Stomach (tissue), 9 donors: ENCODE results near the gene MALRD1. TPM values are rescaled to one million over a fixed set of nuclear protein-coding genes. Genes with fewer than 3 reads are reported as not detected.

Source experiments
- DNase-seq, 2 donors: peaks; one replicate each; pipeline versions ENCODE4 v3.0.0 to v3.0.0-alpha.2; 2013 to 2019
- H3K27ac ChIP-seq, 5 donors: fragments of 200-600 bp in 4 of 5; sonication (generic) in 4 of 5; one replicate each; pipeline ENCODE4 v1.5.1; 2013 to 2019; ENCODE audit warnings: mild to moderate bottlenecking in 1 of 5, moderate library complexity in 1 of 5
- H3K27me3 ChIP-seq, 3 donors: fragments of 200-600 bp; sonication (generic); one replicate each; pipeline ENCODE4 v1.5.1; 2017 to 2019; ENCODE audit warnings: mixed run types in 1 of 3
- H3K36me3 ChIP-seq, 4 donors: fragments of 200-600 bp; sonication (generic); 1 replicate in 3 of 4; 2 replicates in 1 of 4; pipeline ENCODE4 v1.5.1; 2016 to 2019
- H3K4me1 ChIP-seq, 4 donors: fragments of 200-600 bp; sonication (generic); one replicate each; pipeline ENCODE4 v1.5.1; 2016 to 2019
- H3K4me3 ChIP-seq, 4 donors: fragments of 200-600 bp; sonication (generic) in 3 of 4; one replicate each; pipeline ENCODE4 v1.5.1; 2016 to 2019; ENCODE audit warnings: mild to moderate bottlenecking in 1 of 4
- H3K9me3 ChIP-seq, 4 donors: fragments of 200-600 bp; sonication (generic); one replicate each; pipeline ENCODE4 v1.5.1; 2016 to 2019
- EP300 ChIP-seq: sonication (generic); formaldehyde crosslinking; IDR thresholded peaks from one replicate; pipeline ENCODE4 v1.6.1; 2017; ENCODE audit warnings: antibody characterized with exemption
- POLR2A ChIP-seq, 4 donors: fragments of 450-650 bp; IDR thresholded peaks; one replicate each; pipeline ENCODE4 v1.6.1; 2016; ENCODE audit warnings: antibody characterized with exemption in 4 of 4, control low read depth in 2 of 4, mild to moderate bottlenecking in 1 of 4, moderate library complexity in 1 of 4
- POLR2AphosphoS5 ChIP-seq, 3 donors: sonication (generic); formaldehyde crosslinking; IDR thresholded peaks; one replicate each; pipeline ENCODE4 v1.6.1; 2016; ENCODE audit warnings: antibody characterized with exemption in 3 of 3
- WGBS, 5 donors: extraction: QIAGEN DNeasy Blood & Tissue Kit in 3 of 5; methylation state at CpG; one replicate each; pipeline versions ENCODE4 v1.1.5 to v1.1.7; 2013 to 2018; 5-methylcytosine and 5-hydroxymethylcytosine counted together
- intact Hi-C: fragments of 100-400 bp; cut with DNase I; formaldehyde crosslinking; loops from one replicate; pipeline ENCODE4 v1.15.1; 2023; ENCODE audit warnings: low total_unique reads
- polyA plus RNA-seq, 3 donors: library from polyadenylated mRNA; stranded (reverse); fragments of 200-250 nt; gene quantifications; one replicate each; pipeline ENCODE4 v1.2.3, GENCODE V29; 2013
- total RNA-seq, 5 donors: library from RNA; depleted of rRNA; stranded (reverse); fragments of >200 nt; gene quantifications; one replicate each; pipeline versions ENCODE4 v1.1.0 to v1.2.3, GENCODE V29; 2014 to 2016
- TF ChIP-seq, protein P1 (sequence below), 7 experiments: fragments of 450-650 bp in 4 of 7; fragments of 200-600 bp in 3 of 7; sonication (generic) in 3 of 7; IDR thresholded peaks; one replicate each; pipeline ENCODE4 v1.5.1; 2016 to 2019; ENCODE audit warnings: antibody characterized with exemption in 7 of 7, control low read depth in 2 of 7, mild to moderate bottlenecking in 1 of 7
- donor health status: healthy with polysubstance abuse.
- donor health status: Bipolar disorder and iron deficiency.
- donor health status: healthy.

Gene MALRD1
- total and polyA plus RNA-seq, 8 donors: 0.10 to 9.7 (median 0.94) TPM; not detected in 2

DNA sequence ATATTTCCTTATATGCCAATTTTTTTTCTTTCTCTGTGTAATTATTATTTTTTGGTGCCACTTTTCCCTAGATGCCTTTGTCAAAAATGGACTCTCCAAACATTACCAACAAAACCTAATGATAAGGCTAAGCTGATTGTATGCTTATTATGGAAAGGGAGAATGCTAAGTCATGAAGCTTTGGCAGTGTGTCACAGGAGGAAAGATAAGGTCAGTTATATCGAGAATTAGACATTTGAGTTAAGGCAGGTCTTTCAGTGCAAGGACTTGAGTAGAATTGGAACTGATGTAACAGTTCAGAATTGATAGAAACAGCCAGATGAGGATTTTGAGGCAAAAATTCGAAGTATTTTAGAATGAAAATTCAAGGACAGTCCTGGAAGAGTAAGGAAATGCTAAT lies 16.8 kb upstream of the MALRD1 start:
- WGBS, 5 donors: 36 to 53% (median 41%) methylated on average over 2 of the region's 2 CpGs
- H3K27ac ChIP-seq: no peak overlapping the region

DNA sequence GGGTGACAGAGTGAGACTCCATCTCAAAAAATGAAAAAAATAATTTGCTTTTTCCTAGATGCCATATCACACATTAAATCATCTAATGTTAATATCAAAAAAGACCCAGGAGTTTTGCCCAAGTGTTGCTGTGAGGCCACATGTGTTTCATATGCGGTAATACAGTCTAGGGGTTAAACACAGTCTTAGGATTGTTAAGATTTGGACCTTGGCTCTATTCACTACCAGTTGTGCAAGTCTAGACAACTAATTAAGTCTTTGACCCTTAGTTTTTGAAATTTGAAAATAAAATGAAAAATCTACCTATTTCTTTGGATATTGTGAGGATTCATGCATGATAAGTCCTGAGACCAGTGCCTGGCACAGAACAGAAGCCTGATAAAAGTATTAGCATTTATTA lies 14.9 kb upstream of the MALRD1 start:
- no peaks in the 10 kb centered on the region for H3K4me1 ChIP-seq
- no peak overlapping the region for H3K27ac ChIP-seq
- peaks cover 0 to 20% (median 9%) of the 10 kb centered on the region in 4 donors for H3K9me3 ChIP-seq
- H3K4me3 ChIP-seq: no peak overlapping the region
- WGBS, 5 donors: 88 to 97% (median 93%) methylated on average over 1 of the region's 1 CpG
- TF ChIP-seq EP300 (no peak), POLR2A (IDR thresholded peaks at IDR 0.05) (no peak), POLR2AphosphoS5 (IDR thresholded peaks at IDR 0.05) (no peak)
- TF ChIP-seq, protein P1, sequence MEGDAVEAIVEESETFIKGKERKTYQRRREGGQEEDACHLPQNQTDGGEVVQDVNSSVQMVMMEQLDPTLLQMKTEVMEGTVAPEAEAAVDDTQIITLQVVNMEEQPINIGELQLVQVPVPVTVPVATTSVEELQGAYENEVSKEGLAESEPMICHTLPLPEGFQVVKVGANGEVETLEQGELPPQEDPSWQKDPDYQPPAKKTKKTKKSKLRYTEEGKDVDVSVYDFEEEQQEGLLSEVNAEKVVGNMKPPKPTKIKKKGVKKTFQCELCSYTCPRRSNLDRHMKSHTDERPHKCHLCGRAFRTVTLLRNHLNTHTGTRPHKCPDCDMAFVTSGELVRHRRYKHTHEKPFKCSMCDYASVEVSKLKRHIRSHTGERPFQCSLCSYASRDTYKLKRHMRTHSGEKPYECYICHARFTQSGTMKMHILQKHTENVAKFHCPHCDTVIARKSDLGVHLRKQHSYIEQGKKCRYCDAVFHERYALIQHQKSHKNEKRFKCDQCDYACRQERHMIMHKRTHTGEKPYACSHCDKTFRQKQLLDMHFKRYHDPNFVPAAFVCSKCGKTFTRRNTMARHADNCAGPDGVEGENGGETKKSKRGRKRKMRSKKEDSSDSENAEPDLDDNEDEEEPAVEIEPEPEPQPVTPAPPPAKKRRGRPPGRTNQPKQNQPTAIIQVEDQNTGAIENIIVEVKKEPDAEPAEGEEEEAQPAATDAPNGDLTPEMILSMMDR (IDR thresholded peaks at IDR 0.05): no peak
- DNase-seq: no peak
- H3K27me3 ChIP-seq: no peaks in the 10 kb centered on the region
- no peaks in the 10 kb centered on the region for H3K36me3 ChIP-seq
- intact Hi-C loops: no loop called here

More for the DNA sequence above, 16.8 kb upstream of the MALRD1 start:
- Histone ChIP-seq H3K36me3 (no peaks in the 10 kb centered on the region), H3K9me3 (peaks cover 0 to 16% (median 9%) of the 10 kb centered on the region in 4 donors), H3K4me1 (no peaks in the 10 kb centered on the region), H3K27me3 (no peaks in the 10 kb centered on the region), H3K4me3 (no peak overlapping the region)
- intact Hi-C loops: no loop called here
- TF ChIP-seq, protein P1 (IDR thresholded peaks at IDR 0.05): no peak
- TF ChIP-seq POLR2A (IDR thresholded peaks at IDR 0.05) (no peak), EP300 (no peak), POLR2AphosphoS5 (IDR thresholded peaks at IDR 0.05) (no peak)
- DNase-seq: no peak

DNA sequence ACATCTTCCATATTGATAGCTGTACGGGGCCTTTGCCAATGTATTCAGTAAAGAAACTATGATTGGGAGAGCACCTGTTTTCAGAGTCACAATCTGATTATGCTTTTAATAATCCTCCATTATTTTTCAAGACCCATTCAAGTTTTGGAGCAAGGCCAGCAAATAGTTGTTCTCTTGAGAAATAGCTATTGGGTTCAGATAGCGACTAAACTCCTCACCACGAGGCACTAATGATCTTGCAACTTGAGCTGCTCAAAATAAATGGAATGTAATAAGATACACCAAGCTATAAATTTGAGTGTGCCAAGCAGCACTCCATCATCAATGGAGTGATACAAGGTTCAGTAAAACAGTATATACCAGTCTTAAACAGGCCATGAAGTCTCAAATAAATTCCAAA lies 7.4 kb upstream of the MALRD1 start:
- Histone ChIP-seq H3K36me3 (no peaks in the 10 kb centered on the region), H3K27me3 (no peaks in the 10 kb centered on the region), H3K27ac (no peak overlapping the region), H3K4me1 (no peaks in the 10 kb centered on the region), H3K4me3 (no peak overlapping the region), H3K9me3 (peaks cover 0 to 14% (median 3%) of the 10 kb centered on the region in 4 donors)
- TF ChIP-seq POLR2A (IDR thresholded peaks at IDR 0.05) (no peak), POLR2AphosphoS5 (IDR thresholded peaks at IDR 0.05) (no peak), EP300 (no peak)
- TF ChIP-seq, protein P1 (IDR thresholded peaks at IDR 0.05): no peak
- DNase-seq: no peak
- WGBS, 5 donors: 65 to 75% (median 69%) methylated on average over 3 of the region's 3 CpGs
- intact Hi-C loops: no loop called here

DNA sequence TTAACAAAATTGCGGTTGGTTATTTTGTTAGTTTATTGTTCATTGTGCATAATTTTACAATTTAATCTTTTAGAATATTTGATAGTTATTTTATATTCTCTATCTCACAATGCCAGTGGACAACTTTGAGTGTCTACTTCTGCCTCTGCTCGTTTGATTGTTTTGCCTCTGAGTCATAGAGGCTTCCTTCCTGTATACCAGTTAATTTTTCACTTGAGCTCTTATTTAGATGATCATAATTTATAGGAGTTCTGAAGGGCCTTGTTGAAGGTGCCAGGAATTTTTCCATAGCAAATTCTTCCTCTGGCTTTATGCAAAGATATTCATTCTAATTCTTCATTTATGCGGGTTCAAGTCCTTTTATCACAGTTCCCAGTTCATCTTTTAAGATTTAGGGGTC lies 5.2 kb upstream of the MALRD1 start:
- WGBS, 5 donors: 58 to 71% (median 63%) methylated on average over 3 of the region's 3 CpGs
- no peak for DNase-seq
- no peaks in the 10 kb centered on the region for H3K36me3 ChIP-seq
- no peak overlapping the region for H3K4me3 ChIP-seq
- peaks cover 0 to 12% (median 4%) of the 10 kb centered on the region in 4 donors for H3K9me3 ChIP-seq
- intact Hi-C loops: no loop called here
- no peaks in the 10 kb centered on the region for H3K4me1 ChIP-seq
- H3K27me3 ChIP-seq: no peaks in the 10 kb centered on the region
- TF ChIP-seq POLR2A (IDR thresholded peaks at IDR 0.05): no peak
- TF ChIP-seq EP300: no peak
- no peak for TF ChIP-seq POLR2AphosphoS5 (IDR thresholded peaks at IDR 0.05)
- TF ChIP-seq, protein P1 (IDR thresholded peaks at IDR 0.05): no peak
- no peak overlapping the region for H3K27ac ChIP-seq
